Activated T-cell treated with anti-CD3 and anti-CD28 coated beads, Interleukin-2, amount 50 U/mL, for 4 hours (primary cell): ENCODE measurements around the gene TCF7. TPM values are rescaled to one million over a fixed set of nuclear protein-coding genes. Genes with fewer than 3 reads are reported as not detected.
A peak's percentile ranks its signal among the peaks of the same experiment; 100 is the strongest.

Experiments used
- ATAC-seq, 2 donors: fragments of 200-7000 bp; cut with Tn5 transposase; one replicate each; pipeline ENCODE4 v1.10.0; 2021
- DNase-seq: peaks from one replicate; pipeline ENCODE4 v3.0.0-alpha.2; 2020
- H3K27me3 Mint-ChIP-seq: one replicate; pipeline ENCODE4 v1.8.0; 2021; ENCODE audit warnings: low read depth, mixed read lengths
- H3K36me3 Mint-ChIP-seq: one replicate; pipeline ENCODE4 v1.8.0; 2022; ENCODE audit warnings: mixed read lengths; ENCODE audit not compliant: insufficient read depth
- H3K4me1 Mint-ChIP-seq: one replicate; pipeline ENCODE4 v1.8.0; 2021; ENCODE audit warnings: low read depth, mixed read lengths
- H3K4me3 Mint-ChIP-seq: one replicate; pipeline ENCODE4 v1.8.0; 2021; ENCODE audit warnings: mild to moderate bottlenecking, moderate library complexity, mixed read lengths
- H3K9me3 Mint-ChIP-seq: one replicate; pipeline ENCODE4 v1.8.0; 2021; ENCODE audit warnings: mixed read lengths
- total RNA-seq, 3 donors: library from RNA; stranded (reverse); gene quantifications; one replicate each; pipeline ENCODE4 v1.2.1, GENCODE V29; 2021

The TCF7 gene
- total RNA-seq, 3 donors from 2014 or later, result 34.4 to 49.7 (median 37.3) TPM

- Mint-ChIP-seq H3K4me1 (peaks cover 75% of the 10 kb centered on the region), H3K4me3 (no peak overlapping the region), H3K27me3 (no peaks in the 10 kb centered on the region), H3K9me3 (no peaks in the 10 kb centered on the region), H3K36me3 (no peaks in the 10 kb centered on the region)
- ATAC-seq (no peak), DNase-seq (no peak)
Measured at GRCh38 chr5:134099288-134099872, 15.1 kb upstream of the TCF7 start.

- Mint-ChIP-seq H3K9me3 (no peaks in the 10 kb centered on the region), H3K36me3 (no peaks in the 10 kb centered on the region), H3K4me3 (peak overlapping the region; percentile 42), H3K4me1 (peaks cover 81% of the 10 kb centered on the region), H3K27me3 (no peaks in the 10 kb centered on the region)
- DNase-seq, result no peak
- no peak for ATAC-seq
Measured at GRCh38 chr5:134099939-134100282, 14.6 kb upstream of the TCF7 start.

- no peaks in the 10 kb centered on the region for H3K36me3 Mint-ChIP-seq
- peak overlapping the region; percentile 42 for H3K4me3 Mint-ChIP-seq
- no peaks in the 10 kb centered on the region for H3K9me3 Mint-ChIP-seq
- peaks cover 85% of the 10 kb centered on the region for H3K4me1 Mint-ChIP-seq
- DNase-seq (peak; percentile 78), ATAC-seq (peak; percentile 79 to 84)
- H3K27me3 Mint-ChIP-seq, result no peaks in the 10 kb centered on the region
Measured at GRCh38 chr5:134100283-134101091, 14.0 kb upstream of the TCF7 start.

GRCh38 chr5:134101686-134102439, 12.6 kb upstream of the TCF7 start:
- Mint-ChIP-seq H3K36me3 (no peaks in the 10 kb centered on the region), H3K9me3 (no peaks in the 10 kb centered on the region), H3K4me1 (peaks cover 88% of the 10 kb centered on the region), H3K27me3 (no peaks in the 10 kb centered on the region), H3K4me3 (peak overlapping the region; percentile 8)
- no peak for ATAC-seq
- DNase-seq, result peak; percentile 79

- DNase-seq (no peak), ATAC-seq (peak; percentile 26 to 45)
- H3K36me3 Mint-ChIP-seq, result no peaks in the 10 kb centered on the region
- no peaks in the 10 kb centered on the region for H3K27me3 Mint-ChIP-seq
- H3K4me1 Mint-ChIP-seq, result peaks cover 88% of the 10 kb centered on the region
- no peaks in the 10 kb centered on the region for H3K9me3 Mint-ChIP-seq
- peak overlapping the region; percentile 20 for H3K4me3 Mint-ChIP-seq
Measured at GRCh38 chr5:134103397-134103796, 11.1 kb upstream of the TCF7 start.

- Mint-ChIP-seq H3K27me3 (no peaks in the 10 kb centered on the region), H3K36me3 (no peaks in the 10 kb centered on the region), H3K4me1 (peaks cover 84% of the 10 kb centered on the region), H3K9me3 (no peaks in the 10 kb centered on the region), H3K4me3 (peak overlapping the region; percentile 62)
- ATAC-seq (peak; percentile 4 to 5), DNase-seq (no peak)
Measured at GRCh38 chr5:134103998-134104654, 10.4 kb upstream of the TCF7 start.

- ATAC-seq (no peak), DNase-seq (no peak)
- Mint-ChIP-seq H3K27me3 (no peaks in the 10 kb centered on the region), H3K9me3 (no peaks in the 10 kb centered on the region), H3K4me1 (peaks cover 77% of the 10 kb centered on the region), H3K36me3 (no peaks in the 10 kb centered on the region), H3K4me3 (no peak overlapping the region)
Measured at GRCh38 chr5:134106991-134107701, 7.3 kb upstream of the TCF7 start.

GRCh38 chr5:134107779-134108178, 6.7 kb upstream of the TCF7 start:
- DNase-seq, result no peak
- Mint-ChIP-seq H3K4me3 (no peak overlapping the region), H3K4me1 (peaks cover 81% of the 10 kb centered on the region), H3K27me3 (no peaks in the 10 kb centered on the region), H3K9me3 (no peaks in the 10 kb centered on the region), H3K36me3 (no peaks in the 10 kb centered on the region)
- no peak for ATAC-seq

- no peak for ATAC-seq
- H3K4me1 Mint-ChIP-seq, result peaks cover 71% of the 10 kb centered on the region
- H3K9me3 Mint-ChIP-seq, result no peaks in the 10 kb centered on the region
- H3K36me3 Mint-ChIP-seq, result no peaks in the 10 kb centered on the region
- no peaks in the 10 kb centered on the region for H3K27me3 Mint-ChIP-seq
- H3K4me3 Mint-ChIP-seq, result peak overlapping the region; percentile 21
- DNase-seq, result no peak
Measured at GRCh38 chr5:134110382-134110781, 4.1 kb upstream of the TCF7 start.

GRCh38 chr5:134111741-134112647, 2.5 kb upstream of the TCF7 start:
- Mint-ChIP-seq H3K27me3 (no peaks in the 10 kb centered on the region), H3K9me3 (no peaks in the 10 kb centered on the region), H3K4me3 (peak overlapping the region; percentile 19), H3K36me3 (no peaks in the 10 kb centered on the region), H3K4me1 (peaks cover 71% of the 10 kb centered on the region)
- DNase-seq (no peak), ATAC-seq (peak; percentile 67 to 72)

- no peaks in the 10 kb centered on the region for H3K27me3 Mint-ChIP-seq
- ATAC-seq (no peak), DNase-seq (no peak)
- H3K4me3 Mint-ChIP-seq, result peak overlapping the region; percentile 19
- H3K9me3 Mint-ChIP-seq, result no peaks in the 10 kb centered on the region
- peaks cover 3% of the 10 kb centered on the region for H3K36me3 Mint-ChIP-seq
- peaks cover 71% of the 10 kb centered on the region for H3K4me1 Mint-ChIP-seq
Measured at GRCh38 chr5:134112726-134113362, 1.6 kb upstream of the TCF7 start.

GRCh38 chr5:134113363-134113889, 1.1 kb upstream of the TCF7 start:
- Mint-ChIP-seq H3K36me3 (peaks cover 3% of the 10 kb centered on the region), H3K27me3 (no peaks in the 10 kb centered on the region), H3K4me1 (peaks cover 74% of the 10 kb centered on the region), H3K9me3 (no peaks in the 10 kb centered on the region), H3K4me3 (peak overlapping the region; percentile 86)
- no peak for DNase-seq
- no peak for ATAC-seq
